ENCODE data around the gene GALNT13.

GALNT13 gene

GRCh38 chr2:153986488-153987229, 114.9 kb downstream of the GALNT13 start:
- no peak for TF ChIP-seq ZNF274 (IDR thresholded peaks at IDR 0.05; ENCODE audit: low read depth, low read length)
- H3K4me3 ChIP-seq (ENCODE audit: low read length): no peak overlapping the region

- TF ChIP-seq ZNF274 (IDR thresholded peaks at IDR 0.05; ENCODE audit: low read depth, low read length): no peak
- H3K4me3 ChIP-seq (ENCODE audit: low read length): no peak overlapping the region
These were observed 119.0 kb downstream of the GALNT13 start for GRCh38 chr2:153990771-153991170.

GRCh38 chr2:154013514-154013913, 141.8 kb downstream of the GALNT13 start:
- TF ChIP-seq ZNF274 (IDR thresholded peaks at IDR 0.05; ENCODE audit: low read depth, low read length): no peak
- no peak overlapping the region for H3K4me3 ChIP-seq (ENCODE audit: low read length)

- no peak for TF ChIP-seq ZNF274 (IDR thresholded peaks at IDR 0.05; ENCODE audit: low read depth, low read length)
These were observed 143.5 kb downstream of the GALNT13 start for GRCh38 chr2:154015233-154015632.

GRCh38 chr2:154029504-154029903, 157.8 kb downstream of the GALNT13 start:
- no peak for TF ChIP-seq ZNF274 (IDR thresholded peaks at IDR 0.05; ENCODE audit: low read depth, low read length)
- no peak overlapping the region for H3K4me3 ChIP-seq (ENCODE audit: low read length)

More at GRCh38 chr2:154015233-154015632, 143.5 kb downstream of the GALNT13 start:
- H3K4me3 ChIP-seq (ENCODE audit: low read length): no peak overlapping the region

GRCh38 chr2:154032220-154032619, 160.5 kb downstream of the GALNT13 start:
- no peak overlapping the region for H3K4me3 ChIP-seq (ENCODE audit: low read length)
- TF ChIP-seq ZNF274 (IDR thresholded peaks at IDR 0.05; ENCODE audit: low read depth, low read length): no peak

- no peak overlapping the region for H3K4me3 ChIP-seq (ENCODE audit: low read length)
These were observed 174.8 kb downstream of the GALNT13 start for GRCh38 chr2:154046493-154046892.

GRCh38 chr2:154048905-154049304, 177.2 kb downstream of the GALNT13 start:
- no peak for TF ChIP-seq ZNF274 (IDR thresholded peaks at IDR 0.05; ENCODE audit: low read depth, low read length)
- H3K4me3 ChIP-seq (ENCODE audit: low read length): no peak overlapping the region

More at GRCh38 chr2:154046493-154046892, 174.8 kb downstream of the GALNT13 start:
- TF ChIP-seq ZNF274 (IDR thresholded peaks at IDR 0.05; ENCODE audit: low read depth, low read length): no peak

GRCh38 chr2:154049561-154049960, 177.8 kb downstream of the GALNT13 start:
- no peak for TF ChIP-seq ZNF274 (IDR thresholded peaks at IDR 0.05; ENCODE audit: low read depth, low read length)

GRCh38 chr2:154067124-154067523, 195.4 kb downstream of the GALNT13 start:
- no peak for TF ChIP-seq ZNF274 (IDR thresholded peaks at IDR 0.05; ENCODE audit: low read depth, low read length)
- no peak overlapping the region for H3K4me3 ChIP-seq (ENCODE audit: low read length)

More at GRCh38 chr2:154049561-154049960, 177.8 kb downstream of the GALNT13 start:
- H3K4me3 ChIP-seq (ENCODE audit: low read length): no peak overlapping the region

- no peak overlapping the region for H3K4me3 ChIP-seq (ENCODE audit: low read length)
- TF ChIP-seq ZNF274 (IDR thresholded peaks at IDR 0.05; ENCODE audit: low read depth, low read length): no peak
These were observed 207.2 kb downstream of the GALNT13 start for GRCh38 chr2:154078926-154079325.

- H3K4me3 ChIP-seq (ENCODE audit: low read length): no peak overlapping the region
- TF ChIP-seq ZNF274 (IDR thresholded peaks at IDR 0.05; ENCODE audit: low read depth, low read length): no peak
These were observed 220.8 kb downstream of the GALNT13 start for GRCh38 chr2:154092571-154092970.

GRCh38 chr2:154093856-154094255, 222.1 kb downstream of the GALNT13 start:
- no peak for TF ChIP-seq ZNF274 (IDR thresholded peaks at IDR 0.05; ENCODE audit: low read depth, low read length)
- no peak overlapping the region for H3K4me3 ChIP-seq (ENCODE audit: low read length)

- H3K4me3 ChIP-seq (ENCODE audit: low read length): no peak overlapping the region
- no peak for TF ChIP-seq ZNF274 (IDR thresholded peaks at IDR 0.05; ENCODE audit: low read depth, low read length)
These were observed 226.2 kb downstream of the GALNT13 start for GRCh38 chr2:154097833-154098398.

- TF ChIP-seq ZNF274 (IDR thresholded peaks at IDR 0.05; ENCODE audit: low read depth, low read length): no peak
- no peak overlapping the region for H3K4me3 ChIP-seq (ENCODE audit: low read length)
These were observed 249.0 kb downstream of the GALNT13 start for GRCh38 chr2:154120706-154121105.
